Omental fat pad (tissue), 4 donors: ENCODE measurements around the gene C9orf50. TPM values are rescaled to one million over a fixed set of nuclear protein-coding genes. Genes with fewer than 3 reads are reported as not detected.
A peak's percentile ranks its signal among the peaks of the same experiment; 100 is the strongest.

Experiments
- ATAC-seq: fragments of 150-250 bp; one replicate; pipeline ENCODE4 v1.9.1; 2016; ENCODE audit warnings: mild to moderate bottlenecking, moderate library complexity; ENCODE audit not compliant: low FRiP score
- DNase-seq: peaks from one replicate; pipeline ENCODE4 v3.0.0-alpha.2; 2019; ENCODE audit warnings: low spot score
- total RNA-seq, 4 donors: library from RNA; depleted of rRNA; stranded (reverse); fragments of >200 nt; gene quantifications; one replicate each; pipeline ENCODE4 v1.1.0, GENCODE V29; 2016
- TF ChIP-seq, protein P1 (sequence below), 3 donors: fragments of 450-650 bp; IDR thresholded peaks; one replicate each; pipeline ENCODE4 v1.5.1; 2016 to 2017; ENCODE audit warnings: antibody characterized with exemption in 3 of 3, mild to moderate bottlenecking in 3 of 3, moderate library complexity in 2 of 3

Gene C9orf50
- total RNA-seq, 4 donors from 2014 or later = not detected

DNA sequence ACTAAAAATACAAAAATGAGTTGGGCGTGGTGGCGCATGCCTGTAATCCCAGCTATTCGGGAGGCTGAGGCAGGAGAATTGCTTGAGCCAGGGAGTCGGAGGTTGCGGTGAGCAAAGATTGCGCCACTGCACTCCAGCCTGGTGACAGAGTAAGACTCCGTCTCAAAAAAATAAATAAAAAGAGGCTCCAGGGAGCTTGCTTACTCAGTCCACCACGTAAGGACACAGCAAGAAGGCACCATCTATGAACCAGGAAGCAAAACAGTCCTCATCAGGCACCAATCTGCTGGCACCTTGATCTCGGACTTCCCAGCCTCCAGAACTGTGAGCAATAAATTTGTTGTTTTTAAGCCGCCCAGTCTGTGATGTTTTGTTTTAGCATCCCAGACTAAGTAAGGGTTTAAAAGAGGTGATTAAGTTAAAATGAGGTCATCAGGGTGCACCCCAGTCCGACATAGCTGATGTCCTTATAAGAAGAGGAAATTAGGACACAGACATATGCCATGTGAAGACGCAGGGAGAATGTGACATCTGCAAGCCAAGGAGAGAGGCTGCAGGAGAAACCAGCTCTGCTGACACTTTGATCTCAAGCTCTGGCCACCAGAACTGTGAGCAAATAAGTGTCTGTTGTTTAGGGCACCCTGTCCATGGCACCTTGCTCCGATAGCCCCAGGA lies 45.9 kb downstream of the C9orf50 start:
- TF ChIP-seq, protein P1, sequence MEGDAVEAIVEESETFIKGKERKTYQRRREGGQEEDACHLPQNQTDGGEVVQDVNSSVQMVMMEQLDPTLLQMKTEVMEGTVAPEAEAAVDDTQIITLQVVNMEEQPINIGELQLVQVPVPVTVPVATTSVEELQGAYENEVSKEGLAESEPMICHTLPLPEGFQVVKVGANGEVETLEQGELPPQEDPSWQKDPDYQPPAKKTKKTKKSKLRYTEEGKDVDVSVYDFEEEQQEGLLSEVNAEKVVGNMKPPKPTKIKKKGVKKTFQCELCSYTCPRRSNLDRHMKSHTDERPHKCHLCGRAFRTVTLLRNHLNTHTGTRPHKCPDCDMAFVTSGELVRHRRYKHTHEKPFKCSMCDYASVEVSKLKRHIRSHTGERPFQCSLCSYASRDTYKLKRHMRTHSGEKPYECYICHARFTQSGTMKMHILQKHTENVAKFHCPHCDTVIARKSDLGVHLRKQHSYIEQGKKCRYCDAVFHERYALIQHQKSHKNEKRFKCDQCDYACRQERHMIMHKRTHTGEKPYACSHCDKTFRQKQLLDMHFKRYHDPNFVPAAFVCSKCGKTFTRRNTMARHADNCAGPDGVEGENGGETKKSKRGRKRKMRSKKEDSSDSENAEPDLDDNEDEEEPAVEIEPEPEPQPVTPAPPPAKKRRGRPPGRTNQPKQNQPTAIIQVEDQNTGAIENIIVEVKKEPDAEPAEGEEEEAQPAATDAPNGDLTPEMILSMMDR (IDR thresholded peaks at IDR 0.05) = no peak
- DNase-seq (no peak), ATAC-seq (no peak)

DNA sequence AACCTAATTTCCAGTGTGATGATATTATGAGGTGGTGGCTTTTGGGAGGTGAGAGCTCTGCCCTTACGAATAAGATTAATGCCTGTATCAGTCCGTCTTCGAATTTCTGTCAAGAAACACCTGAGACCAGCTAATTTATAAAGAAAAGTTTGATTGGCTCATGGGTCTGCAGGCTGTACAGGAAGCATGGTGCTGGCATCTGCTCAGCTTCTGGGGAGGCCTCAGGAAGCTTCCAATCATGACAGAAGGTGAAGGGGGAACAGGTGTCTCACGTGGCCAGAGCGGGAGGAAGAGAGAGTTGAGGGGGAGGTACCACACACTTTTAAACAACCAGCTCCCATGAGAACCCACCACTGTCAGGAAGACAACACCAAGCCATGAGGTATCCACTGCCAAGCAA lies 46.9 kb downstream of the C9orf50 start:
- TF ChIP-seq, protein P1 (IDR thresholded peaks at IDR 0.05) = no peak
- no peak for DNase-seq
- no peak for ATAC-seq

GRCh38 chr9:129572517-129572916 lies 48.4 kb downstream of the C9orf50 start:
- DNase-seq (no peak), ATAC-seq (no peak)
- TF ChIP-seq, protein P1 (IDR thresholded peaks at IDR 0.05) = no peak

GRCh38 chr9:129572052-129572425 lies 48.9 kb downstream of the C9orf50 start:
- TF ChIP-seq, protein P1 (IDR thresholded peaks at IDR 0.05) = no peak
- ATAC-seq (no peak), DNase-seq (no peak)

DNA sequence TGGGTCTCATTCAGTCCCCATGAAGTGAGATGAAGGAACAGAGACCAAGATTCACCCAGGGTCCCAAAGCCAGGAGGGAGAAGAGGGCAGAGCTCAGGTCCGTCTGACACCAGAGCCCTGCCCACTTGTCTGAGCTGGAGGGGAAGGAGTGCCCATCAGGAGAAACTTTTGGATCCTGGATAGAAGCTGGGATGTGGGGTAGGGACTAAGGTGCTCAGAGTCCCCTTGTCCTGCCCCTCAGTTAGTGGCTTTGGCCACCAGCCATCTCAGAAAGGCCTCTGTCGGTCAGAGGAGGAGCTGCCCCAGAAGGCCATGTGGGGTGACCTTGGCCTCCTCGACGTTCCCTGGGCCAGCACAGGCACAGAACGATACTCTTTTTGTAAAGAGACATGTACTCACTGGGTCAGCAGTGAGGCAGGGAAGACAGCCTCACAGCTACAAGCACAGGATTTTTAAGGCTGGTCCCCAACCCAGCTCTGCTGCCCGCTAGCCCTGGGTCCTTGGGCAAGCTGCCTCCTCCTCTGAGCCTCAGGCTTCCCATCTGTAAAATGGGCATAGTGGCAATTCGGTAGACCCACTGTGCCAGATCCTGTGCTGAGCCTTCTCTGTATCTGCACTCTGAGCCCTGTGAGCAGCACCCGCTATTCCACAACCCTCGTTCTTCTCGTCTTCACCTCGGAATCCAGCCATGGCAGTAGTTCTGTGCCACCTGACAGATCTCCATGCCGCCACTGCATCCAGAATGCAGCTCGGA lies 49.4 kb downstream of the C9orf50 start:
- ATAC-seq (no peak), DNase-seq (no peak)
- TF ChIP-seq, protein P1 (IDR thresholded peaks at IDR 0.05) = no peak

DNA sequence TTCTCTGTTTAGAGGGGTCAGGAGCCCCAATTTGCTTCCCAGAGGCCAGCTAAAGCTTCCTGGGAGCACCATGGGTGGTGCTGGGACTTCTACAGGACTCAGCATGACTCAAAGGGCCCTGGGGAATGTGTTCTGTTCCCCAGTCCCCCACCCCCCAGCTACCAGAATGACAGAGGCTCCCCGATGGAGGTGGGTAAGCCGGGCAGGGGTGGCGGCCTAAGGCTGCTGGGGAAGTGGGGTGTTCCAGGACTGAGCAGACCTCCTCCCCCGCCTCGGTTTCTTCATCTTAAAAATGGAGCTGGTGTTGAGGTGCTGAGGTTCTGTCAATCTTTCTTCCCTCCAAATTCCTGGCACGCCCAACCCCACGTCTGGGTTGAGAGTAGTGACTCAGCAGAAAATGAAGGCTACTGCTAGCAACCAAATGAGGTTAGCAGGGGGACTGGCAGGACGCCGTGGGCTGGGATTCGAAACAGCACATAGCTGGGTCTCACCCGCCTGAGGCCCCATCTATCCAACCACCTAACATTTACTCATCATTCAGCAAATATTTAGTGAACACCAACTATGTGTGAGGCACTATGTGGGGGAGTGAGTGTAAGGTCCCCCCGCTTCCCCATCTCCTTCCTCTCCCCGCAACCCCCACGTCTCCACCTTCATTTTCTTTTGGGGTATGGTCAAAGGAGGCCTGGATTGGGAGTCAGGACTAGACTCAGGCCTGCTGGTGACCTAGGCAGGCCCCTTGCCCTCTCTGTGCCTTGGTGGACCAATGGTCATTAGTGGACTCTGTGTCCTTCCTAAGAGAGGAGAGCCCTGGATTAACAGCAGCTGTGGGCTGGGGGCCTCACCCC lies 50.2 kb downstream of the C9orf50 start:
- TF ChIP-seq, protein P1 (IDR thresholded peaks at IDR 0.05) = no peak
- peak; percentile 56 for ATAC-seq
- DNase-seq = peak; percentile 42
